Measurements from ENCODE around the gene STXBP5. TPM values are rescaled to one million over a fixed set of nuclear protein-coding genes. Genes with fewer than 3 reads are reported as not detected.

The STXBP5 gene
- total RNA-seq, 4 donors from 2014 or later, result 26.9 to 45.9 (median 29.3) TPM

GRCh38 chr6:147407571-147407970 is 203.4 kb downstream of the STXBP5 start:
- intact Hi-C loops (cut with DNase I), result no loop called here
- Histone ChIP-seq H3K36me3 (no peaks in the 10 kb centered on the region), H3K27me3 (no peaks in the 10 kb centered on the region), H3K4me3 (replicated peaks in 1 of 3) (no peak overlapping the region), H3K4me1 (no peaks in the 10 kb centered on the region), H3K9me3 (no peaks in the 10 kb centered on the region), H3K27ac (no peak overlapping the region)
- TF ChIP-seq, protein P1, sequence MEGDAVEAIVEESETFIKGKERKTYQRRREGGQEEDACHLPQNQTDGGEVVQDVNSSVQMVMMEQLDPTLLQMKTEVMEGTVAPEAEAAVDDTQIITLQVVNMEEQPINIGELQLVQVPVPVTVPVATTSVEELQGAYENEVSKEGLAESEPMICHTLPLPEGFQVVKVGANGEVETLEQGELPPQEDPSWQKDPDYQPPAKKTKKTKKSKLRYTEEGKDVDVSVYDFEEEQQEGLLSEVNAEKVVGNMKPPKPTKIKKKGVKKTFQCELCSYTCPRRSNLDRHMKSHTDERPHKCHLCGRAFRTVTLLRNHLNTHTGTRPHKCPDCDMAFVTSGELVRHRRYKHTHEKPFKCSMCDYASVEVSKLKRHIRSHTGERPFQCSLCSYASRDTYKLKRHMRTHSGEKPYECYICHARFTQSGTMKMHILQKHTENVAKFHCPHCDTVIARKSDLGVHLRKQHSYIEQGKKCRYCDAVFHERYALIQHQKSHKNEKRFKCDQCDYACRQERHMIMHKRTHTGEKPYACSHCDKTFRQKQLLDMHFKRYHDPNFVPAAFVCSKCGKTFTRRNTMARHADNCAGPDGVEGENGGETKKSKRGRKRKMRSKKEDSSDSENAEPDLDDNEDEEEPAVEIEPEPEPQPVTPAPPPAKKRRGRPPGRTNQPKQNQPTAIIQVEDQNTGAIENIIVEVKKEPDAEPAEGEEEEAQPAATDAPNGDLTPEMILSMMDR (IDR thresholded peaks at IDR 0.05), result no peak
- TF ChIP-seq POLR2A (IDR thresholded peaks at IDR 0.05), result no peak
- DNase-seq, result no peak
- WGBS, 2 donors, result 91 to 96% methylated on average over 8 of the region's 8 CpGs

DNA sequence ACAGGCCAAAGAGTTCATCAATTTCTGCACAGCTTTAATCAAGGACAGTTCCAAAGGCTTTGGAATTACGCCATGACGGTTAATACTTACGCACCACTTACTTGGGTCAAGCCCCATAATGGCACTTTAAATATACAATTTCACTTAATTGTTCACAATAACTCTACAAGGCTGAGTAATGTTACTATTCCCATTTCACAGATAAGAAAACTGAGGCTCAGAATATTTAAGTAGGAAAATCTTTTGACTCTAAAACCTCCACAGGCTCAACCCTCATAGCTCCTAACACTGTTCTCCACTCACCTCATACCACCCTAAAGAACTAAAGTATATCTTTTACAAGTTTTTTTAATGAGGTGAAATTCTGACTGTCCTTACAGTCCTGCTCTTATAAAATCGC is 212.4 kb downstream of the STXBP5 start:
- no peak for TF ChIP-seq POLR2A (IDR thresholded peaks at IDR 0.05)
- TF ChIP-seq, protein P1 (IDR thresholded peaks at IDR 0.05), result no peak
- no peaks in the 10 kb centered on the region for H3K4me1 ChIP-seq
- H3K27me3 ChIP-seq, result no peaks in the 10 kb centered on the region
- intact Hi-C loops (cut with DNase I), result no loop called here
- 92 to 93% methylated on average over 4 of the region's 4 CpGs for WGBS, 2 donors
- no peak overlapping the region for H3K27ac ChIP-seq
- DNase-seq, result no peak
- H3K36me3 ChIP-seq, result no peaks in the 10 kb centered on the region
- no peaks in the 10 kb centered on the region for H3K9me3 ChIP-seq
- no peak overlapping the region for H3K4me3 ChIP-seq (replicated peaks in 1 of 3)

DNA sequence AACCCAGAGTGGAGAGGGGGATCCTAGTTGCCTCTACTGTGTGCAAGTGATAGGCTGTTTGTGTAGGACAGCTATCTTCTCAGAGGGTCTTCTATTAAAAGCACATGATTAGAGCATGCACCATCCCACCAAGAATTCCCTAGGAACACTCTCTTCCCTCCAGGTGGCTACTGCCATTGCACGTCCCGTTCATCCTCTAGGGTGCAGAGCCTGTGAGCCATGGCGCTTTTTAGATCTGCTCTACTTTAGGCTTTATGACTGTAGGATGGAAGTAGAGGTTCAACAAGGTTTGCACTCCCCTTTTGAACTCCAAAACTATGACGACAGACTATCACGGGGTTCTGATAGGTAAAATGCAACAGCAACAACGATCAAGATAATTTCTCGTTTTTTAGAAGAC is 213.7 kb downstream of the STXBP5 start:
- TF ChIP-seq, protein P1 (IDR thresholded peaks at IDR 0.05), result no peak
- TF ChIP-seq POLR2A (IDR thresholded peaks at IDR 0.05), result no peak
- H3K4me3 ChIP-seq (replicated peaks in 1 of 3), result no peak overlapping the region
- H3K27me3 ChIP-seq, result no peaks in the 10 kb centered on the region
- no peaks in the 10 kb centered on the region for H3K4me1 ChIP-seq
- no peak for DNase-seq
- WGBS, 2 donors, result 89 to 92% methylated on average over 7 of the region's 7 CpGs
- intact Hi-C loops (cut with DNase I), result no loop called here
- no peak overlapping the region for H3K27ac ChIP-seq
- no peaks in the 10 kb centered on the region for H3K9me3 ChIP-seq
- H3K36me3 ChIP-seq, result no peaks in the 10 kb centered on the region

DNA sequence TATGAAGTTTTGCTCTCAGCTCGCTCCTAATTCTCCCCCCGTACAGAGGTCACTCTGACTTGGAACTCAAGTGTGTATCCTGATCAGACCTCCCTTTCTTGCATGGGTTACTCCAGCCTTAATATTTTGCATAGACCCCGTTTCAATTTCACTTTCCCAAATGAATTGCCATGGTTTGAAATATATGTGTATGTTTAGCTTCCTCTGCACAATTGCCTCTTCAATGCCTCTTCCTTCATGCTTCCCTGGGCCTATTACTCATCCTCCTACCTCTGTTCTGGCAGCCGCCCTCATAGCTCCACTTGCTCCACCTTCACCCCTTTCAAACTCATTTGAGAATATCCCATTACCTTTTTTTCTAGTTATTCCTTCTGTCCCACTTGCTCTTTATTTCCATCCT is 214.3 kb downstream of the STXBP5 start:
- TF ChIP-seq, protein P1 (IDR thresholded peaks at IDR 0.05), result no peak
- TF ChIP-seq POLR2A (IDR thresholded peaks at IDR 0.05), result no peak
- Histone ChIP-seq H3K27ac (no peak overlapping the region), H3K36me3 (no peaks in the 10 kb centered on the region), H3K9me3 (no peaks in the 10 kb centered on the region), H3K27me3 (no peaks in the 10 kb centered on the region), H3K4me3 (replicated peaks in 1 of 3) (no peak overlapping the region), H3K4me1 (no peaks in the 10 kb centered on the region)
- no peak for DNase-seq
- intact Hi-C loops (cut with DNase I), result no loop called here
- WGBS, 2 donors, result 61 to 64% methylated on average over 4 of the region's 4 CpGs

DNA sequence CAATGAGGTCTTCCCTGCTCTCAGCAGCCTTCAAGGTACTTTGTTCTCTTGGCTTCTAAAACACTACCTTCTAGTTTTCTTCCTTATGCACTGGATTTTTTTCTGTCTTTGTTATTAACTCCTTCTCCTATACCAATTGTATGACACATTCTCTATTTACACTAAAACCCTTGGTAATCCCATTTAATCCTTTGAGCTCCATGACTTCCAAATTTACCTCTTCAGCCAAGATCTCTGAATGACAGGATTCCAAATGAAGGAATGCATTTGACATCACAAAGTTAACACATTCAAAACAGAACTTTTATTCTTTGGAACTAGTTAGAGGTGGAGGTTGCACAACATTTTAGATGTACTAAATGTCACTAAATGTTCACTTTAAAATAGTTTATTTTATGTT is 217.7 kb downstream of the STXBP5 start:
- Histone ChIP-seq H3K27ac (no peak overlapping the region), H3K4me3 (replicated peaks in 1 of 3) (no peak overlapping the region), H3K27me3 (no peaks in the 10 kb centered on the region), H3K9me3 (no peaks in the 10 kb centered on the region), H3K36me3 (no peaks in the 10 kb centered on the region), H3K4me1 (no peaks in the 10 kb centered on the region)
- no peak for DNase-seq
- no peak for TF ChIP-seq POLR2A (IDR thresholded peaks at IDR 0.05)
- TF ChIP-seq, protein P1 (IDR thresholded peaks at IDR 0.05), result no peak
- intact Hi-C loops (cut with DNase I), result no loop called here

All from thyroid gland (tissue), 4 donors.